HepG2 (cell line): ENCODE measurements around the gene PALM2AKAP2.

Source experiments
- BHLHE40 ChIP-seq: IDR thresholded peaks from 2 replicates; pipeline ENCODE4 v1.6.1; 2011; ENCODE audit warnings: low read length, improper control_type of control experiment
- GABPA ChIP-seq, 2 experiments: IDR thresholded peaks; 2 replicates each; pipeline ENCODE4 v1.6.1; 2011 to 2016; ENCODE audit warnings: low read depth in 2 of 2, low read length in 1 of 2, missing biosample characterization in 1 of 2, missing genetic modification characterization in 1 of 2
- HDAC2 ChIP-seq: sonication (generic); formaldehyde crosslinking; IDR thresholded peaks from 2 replicates; pipeline ENCODE4 v1.4.0; 2020; ENCODE audit warnings: missing genetic modification reagents
- TARDBP ChIP-seq: sonication (generic); formaldehyde crosslinking; IDR thresholded peaks from 2 replicates; pipeline ENCODE4 v1.8.0; 2022; ENCODE audit warnings: mild to moderate bottlenecking, missing genetic modification reagents
- ZNF225 ChIP-seq: sonication (generic); formaldehyde crosslinking; IDR thresholded peaks from 2 replicates; pipeline ENCODE4 v1.4.0; 2020; ENCODE audit warnings: mild to moderate bottlenecking, missing genetic modification reagents
- TF ChIP-seq, protein P1 (sequence below): sonication (generic); formaldehyde crosslinking; IDR thresholded peaks from 2 replicates; pipeline ENCODE4 v1.5.0; 2020; ENCODE audit warnings: mild to moderate bottlenecking, missing genetic modification reagents
- TF ChIP-seq, protein P2 (sequence below): IDR thresholded peaks from 2 replicates; pipeline ENCODE4 v1.6.1; 2016; ENCODE audit warnings: missing genetic modification reagents, missing compliant biosample characterization
- TF ChIP-seq, protein P3 (sequence below): IDR thresholded peaks from 2 replicates; pipeline ENCODE4 v1.6.1; 2016; ENCODE audit warnings: low read depth

DNA sequence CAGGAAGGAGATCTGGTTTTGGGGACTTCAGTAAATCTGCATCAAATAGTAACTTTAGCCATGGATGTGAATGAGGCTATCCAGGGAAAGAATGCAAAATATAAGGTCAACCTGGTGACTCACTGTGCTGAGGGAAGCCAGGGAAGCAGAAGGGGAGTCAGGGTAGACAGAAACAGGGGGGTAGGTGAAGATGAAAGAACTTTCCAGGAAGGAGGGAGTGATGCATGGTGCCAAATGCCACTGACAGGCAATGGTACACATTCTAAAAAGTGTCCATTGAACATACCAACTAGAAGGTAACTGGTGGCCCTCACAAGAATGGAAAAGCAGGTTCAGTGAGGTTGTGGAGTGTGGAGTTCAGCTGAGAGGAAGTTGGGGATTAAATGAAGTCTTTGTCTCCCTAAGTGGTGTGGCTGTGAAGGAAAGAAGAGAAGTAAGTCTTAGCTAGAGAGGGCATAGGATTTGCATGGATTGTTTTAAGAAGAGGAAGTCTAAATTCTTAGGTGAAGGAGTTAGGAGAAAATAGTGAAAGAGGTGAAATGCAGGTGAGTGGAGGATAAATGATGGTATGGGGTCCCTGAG, 35.5 kb downstream of the PALM2AKAP2 start:
- TF ChIP-seq HDAC2 (CRISPR knock-in tag) (no peak), BHLHE40 (no peak), TARDBP (CRISPR knock-in tag) (no peak), GABPA (IDR thresholded peaks at IDR 0.05; ENCODE audit: low read depth, low read length) (no peak), GABPA (CRISPR knock-in tag; IDR thresholded peaks at IDR 0.05; ENCODE audit: low read depth) (no peak), ZNF225 (no peak)
- TF ChIP-seq, protein P1, sequence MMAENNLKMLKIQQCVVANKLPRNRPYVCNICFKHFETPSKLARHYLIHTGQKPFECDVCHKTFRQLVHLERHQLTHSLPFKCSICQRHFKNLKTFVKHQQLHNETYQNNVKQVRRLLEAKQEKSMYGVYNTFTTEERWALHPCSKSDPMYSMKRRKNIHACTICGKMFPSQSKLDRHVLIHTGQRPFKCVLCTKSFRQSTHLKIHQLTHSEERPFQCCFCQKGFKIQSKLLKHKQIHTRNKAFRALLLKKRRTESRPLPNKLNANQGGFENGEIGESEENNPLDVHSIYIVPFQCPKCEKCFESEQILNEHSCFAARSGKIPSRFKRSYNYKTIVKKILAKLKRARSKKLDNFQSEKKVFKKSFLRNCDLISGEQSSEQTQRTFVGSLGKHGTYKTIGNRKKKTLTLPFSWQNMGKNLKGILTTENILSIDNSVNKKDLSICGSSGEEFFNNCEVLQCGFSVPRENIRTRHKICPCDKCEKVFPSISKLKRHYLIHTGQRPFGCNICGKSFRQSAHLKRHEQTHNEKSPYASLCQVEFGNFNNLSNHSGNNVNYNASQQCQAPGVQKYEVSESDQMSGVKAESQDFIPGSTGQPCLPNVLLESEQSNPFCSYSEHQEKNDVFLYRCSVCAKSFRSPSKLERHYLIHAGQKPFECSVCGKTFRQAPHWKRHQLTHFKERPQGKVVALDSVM, result no peak
- TF ChIP-seq, protein P2, sequence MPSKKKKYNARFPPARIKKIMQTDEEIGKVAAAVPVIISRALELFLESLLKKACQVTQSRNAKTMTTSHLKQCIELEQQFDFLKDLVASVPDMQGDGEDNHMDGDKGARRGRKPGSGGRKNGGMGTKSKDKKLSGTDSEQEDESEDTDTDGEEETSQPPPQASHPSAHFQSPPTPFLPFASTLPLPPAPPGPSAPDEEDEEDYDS, result no peak
- TF ChIP-seq, protein P3, sequence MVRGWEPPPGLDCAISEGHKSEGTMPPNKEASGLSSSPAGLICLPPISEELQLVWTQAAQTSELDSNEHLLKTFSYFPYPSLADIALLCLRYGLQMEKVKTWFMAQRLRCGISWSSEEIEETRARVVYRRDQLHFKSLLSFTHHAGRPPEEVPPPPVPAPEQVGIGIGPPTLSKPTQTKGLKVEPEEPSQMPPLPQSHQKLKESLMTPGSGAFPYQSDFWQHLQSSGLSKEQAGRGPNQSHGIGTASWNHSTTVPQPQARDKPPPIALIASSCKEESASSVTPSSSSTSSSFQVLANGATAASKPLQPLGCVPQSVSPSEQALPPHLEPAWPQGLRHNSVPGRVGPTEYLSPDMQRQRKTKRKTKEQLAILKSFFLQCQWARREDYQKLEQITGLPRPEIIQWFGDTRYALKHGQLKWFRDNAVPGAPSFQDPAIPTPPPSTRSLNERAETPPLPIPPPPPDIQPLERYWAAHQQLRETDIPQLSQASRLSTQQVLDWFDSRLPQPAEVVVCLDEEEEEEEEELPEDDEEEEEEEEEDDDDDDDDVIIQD, result no peak
